ENCODE data around the gene HGD. TPM values are rescaled to one million over a fixed set of nuclear protein-coding genes. Genes with fewer than 3 reads are reported as not detected.

Gene HGD
- polyA plus RNA-seq, 1 donor, result 28.7 TPM

DNA sequence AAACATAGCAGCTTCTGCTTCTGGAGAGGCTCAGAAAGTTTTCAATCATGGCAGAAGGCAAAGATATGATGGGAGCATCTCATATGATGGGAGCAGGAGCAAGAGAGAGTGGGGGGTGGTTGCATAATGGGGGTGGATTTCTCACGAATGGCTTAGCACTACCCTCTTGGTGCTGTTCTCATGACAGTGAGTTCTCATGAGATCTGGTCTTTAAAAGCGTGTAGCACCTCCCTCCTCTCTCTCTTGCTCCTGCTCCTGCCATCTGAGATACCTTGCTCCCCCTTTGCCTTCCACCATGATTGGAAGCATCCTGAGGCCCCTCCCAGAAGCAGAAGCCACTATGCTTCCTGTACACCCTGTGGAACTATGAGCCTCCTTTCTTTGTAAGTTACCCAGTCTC, 22.2 kb downstream of the HGD start:
- peaks cover 5% of the 10 kb centered on the region for H3K9me3 ChIP-seq (ENCODE audit: control insufficient read depth, low read depth, low read length)
- H3K27ac ChIP-seq (ENCODE audit: low read length), result no peak overlapping the region
- H3K27me3 ChIP-seq (ENCODE audit: control insufficient read depth, insufficient read depth, low read length), result no peaks in the 10 kb centered on the region
- no peaks in the 10 kb centered on the region for H3K36me3 ChIP-seq (ENCODE audit: control insufficient read depth, insufficient read depth, low read length)
- no peak for DNase-seq
- no CpG with 5 or more reads among the region's 2 CpGs for WGBS (ENCODE audit: insufficient coverage, low lambda C conversion rate)
- H3K4me3 ChIP-seq (ENCODE audit: low read length), result no peak overlapping the region
- H3K4me1 ChIP-seq (ENCODE audit: control insufficient read depth, insufficient read depth, low read length), result no peaks in the 10 kb centered on the region

- WGBS (ENCODE audit: insufficient coverage, low lambda C conversion rate), result no CpG with 5 or more reads among the region's 1 CpG
- DNase-seq, result no peak
- Histone ChIP-seq H3K36me3 (ENCODE audit: control insufficient read depth, insufficient read depth, low read length) (no peaks in the 10 kb centered on the region), H3K27ac (ENCODE audit: low read length) (no peak overlapping the region), H3K27me3 (ENCODE audit: control insufficient read depth, insufficient read depth, low read length) (no peaks in the 10 kb centered on the region), H3K4me3 (ENCODE audit: low read length) (no peak overlapping the region), H3K9me3 (ENCODE audit: control insufficient read depth, low read depth, low read length) (peaks cover 5% of the 10 kb centered on the region), H3K4me1 (ENCODE audit: control insufficient read depth, insufficient read depth, low read length) (no peaks in the 10 kb centered on the region)
These were observed 22.8 kb downstream of the HGD start for GRCh38 chr3:120659285-120659684.

GRCh38 chr3:120652896-120653545, 29.0 kb downstream of the HGD start:
- WGBS (ENCODE audit: insufficient coverage, low lambda C conversion rate), result no CpG with 5 or more reads among the region's 5 CpGs

GRCh38 chr3:120652281-120652680, 29.8 kb downstream of the HGD start:
- Histone ChIP-seq H3K27ac (ENCODE audit: low read length) (no peak overlapping the region), H3K4me3 (ENCODE audit: low read length) (no peak overlapping the region), H3K4me1 (ENCODE audit: control insufficient read depth, insufficient read depth, low read length) (peaks cover 8% of the 10 kb centered on the region), H3K9me3 (ENCODE audit: control insufficient read depth, low read depth, low read length) (no peaks in the 10 kb centered on the region), H3K36me3 (ENCODE audit: control insufficient read depth, insufficient read depth, low read length) (peaks cover 2% of the 10 kb centered on the region), H3K27me3 (ENCODE audit: control insufficient read depth, insufficient read depth, low read length) (no peaks in the 10 kb centered on the region)
- WGBS (ENCODE audit: insufficient coverage, low lambda C conversion rate), result no CpG with 5 or more reads among the region's 3 CpGs
- no peak for DNase-seq

More at GRCh38 chr3:120652896-120653545, 29.0 kb downstream of the HGD start:
- Histone ChIP-seq H3K27ac (ENCODE audit: low read length) (no peak overlapping the region), H3K36me3 (ENCODE audit: control insufficient read depth, insufficient read depth, low read length) (peaks cover 2% of the 10 kb centered on the region), H3K9me3 (ENCODE audit: control insufficient read depth, low read depth, low read length) (no peaks in the 10 kb centered on the region), H3K27me3 (ENCODE audit: control insufficient read depth, insufficient read depth, low read length) (no peaks in the 10 kb centered on the region), H3K4me3 (ENCODE audit: low read length) (no peak overlapping the region), H3K4me1 (ENCODE audit: control insufficient read depth, insufficient read depth, low read length) (peaks cover 8% of the 10 kb centered on the region)
- DNase-seq, result no peak

DNA sequence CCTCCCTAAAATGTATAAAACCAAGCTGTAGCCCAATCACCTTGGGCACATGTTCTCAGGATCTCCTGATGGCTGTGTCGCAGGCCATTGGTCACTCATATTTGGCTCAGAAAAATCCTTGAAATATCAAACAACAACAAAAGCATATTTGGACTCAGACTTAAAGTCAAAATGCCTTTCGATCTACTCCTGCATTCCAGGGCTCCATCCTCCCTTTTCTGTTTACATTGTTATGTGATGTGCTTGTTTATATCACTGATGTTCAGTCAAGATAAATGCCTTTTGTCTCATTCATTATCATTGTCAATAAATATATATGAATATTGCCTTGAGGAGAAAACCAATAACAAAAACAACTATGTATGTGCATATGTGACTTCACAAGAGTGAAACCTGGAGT, 31.7 kb downstream of the HGD start:
- Histone ChIP-seq H3K4me1 (ENCODE audit: control insufficient read depth, insufficient read depth, low read length) (peaks cover 8% of the 10 kb centered on the region), H3K4me3 (ENCODE audit: low read length) (no peak overlapping the region), H3K36me3 (ENCODE audit: control insufficient read depth, insufficient read depth, low read length) (peaks cover 2% of the 10 kb centered on the region), H3K27ac (ENCODE audit: low read length) (peak overlapping the region; percentile 74), H3K9me3 (ENCODE audit: control insufficient read depth, low read depth, low read length) (no peaks in the 10 kb centered on the region), H3K27me3 (ENCODE audit: control insufficient read depth, insufficient read depth, low read length) (no peaks in the 10 kb centered on the region)
- DNase-seq, result no peak
- WGBS (ENCODE audit: insufficient coverage, low lambda C conversion rate), result no CpG with 5 or more reads among the region's 2 CpGs

GRCh38 chr3:120649830-120650233, 32.2 kb downstream of the HGD start:
- peak; percentile 52 to 79 for DNase-seq
- WGBS (ENCODE audit: insufficient coverage, low lambda C conversion rate), result 0% methylated on average over 1 of the region's 3 CpGs

GRCh38 chr3:120648290-120648689, 33.7 kb downstream of the HGD start:
- H3K4me1 ChIP-seq (ENCODE audit: control insufficient read depth, insufficient read depth, low read length), result peaks cover 8% of the 10 kb centered on the region
- H3K27ac ChIP-seq (ENCODE audit: low read length), result no peak overlapping the region
- no peaks in the 10 kb centered on the region for H3K27me3 ChIP-seq (ENCODE audit: control insufficient read depth, insufficient read depth, low read length)
- peaks cover 2% of the 10 kb centered on the region for H3K36me3 ChIP-seq (ENCODE audit: control insufficient read depth, insufficient read depth, low read length)
- H3K9me3 ChIP-seq (ENCODE audit: control insufficient read depth, low read depth, low read length), result no peaks in the 10 kb centered on the region
- no peak overlapping the region for H3K4me3 ChIP-seq (ENCODE audit: low read length)
- no peak for DNase-seq
- no CpG with 5 or more reads among the region's 5 CpGs for WGBS (ENCODE audit: insufficient coverage, low lambda C conversion rate)

More at GRCh38 chr3:120649830-120650233, 32.2 kb downstream of the HGD start:
- H3K9me3 ChIP-seq (ENCODE audit: control insufficient read depth, low read depth, low read length), result no peaks in the 10 kb centered on the region
- peaks cover 2% of the 10 kb centered on the region for H3K36me3 ChIP-seq (ENCODE audit: control insufficient read depth, insufficient read depth, low read length)
- H3K27ac ChIP-seq (ENCODE audit: low read length), result peak overlapping the region; percentile 74
- peaks cover 8% of the 10 kb centered on the region for H3K4me1 ChIP-seq (ENCODE audit: control insufficient read depth, insufficient read depth, low read length)
- no peaks in the 10 kb centered on the region for H3K27me3 ChIP-seq (ENCODE audit: control insufficient read depth, insufficient read depth, low read length)
- no peak overlapping the region for H3K4me3 ChIP-seq (ENCODE audit: low read length)

- Histone ChIP-seq H3K36me3 (ENCODE audit: control insufficient read depth, insufficient read depth, low read length) (peaks cover 2% of the 10 kb centered on the region), H3K4me1 (ENCODE audit: control insufficient read depth, insufficient read depth, low read length) (peaks cover 8% of the 10 kb centered on the region), H3K4me3 (ENCODE audit: low read length) (no peak overlapping the region), H3K27me3 (ENCODE audit: control insufficient read depth, insufficient read depth, low read length) (no peaks in the 10 kb centered on the region), H3K9me3 (ENCODE audit: control insufficient read depth, low read depth, low read length) (no peaks in the 10 kb centered on the region), H3K27ac (ENCODE audit: low read length) (no peak overlapping the region)
- 83% methylated on average over 1 of the region's 5 CpGs for WGBS (ENCODE audit: insufficient coverage, low lambda C conversion rate)
- no peak for DNase-seq
These were observed 35.1 kb downstream of the HGD start for GRCh38 chr3:120646771-120647432.

DNA sequence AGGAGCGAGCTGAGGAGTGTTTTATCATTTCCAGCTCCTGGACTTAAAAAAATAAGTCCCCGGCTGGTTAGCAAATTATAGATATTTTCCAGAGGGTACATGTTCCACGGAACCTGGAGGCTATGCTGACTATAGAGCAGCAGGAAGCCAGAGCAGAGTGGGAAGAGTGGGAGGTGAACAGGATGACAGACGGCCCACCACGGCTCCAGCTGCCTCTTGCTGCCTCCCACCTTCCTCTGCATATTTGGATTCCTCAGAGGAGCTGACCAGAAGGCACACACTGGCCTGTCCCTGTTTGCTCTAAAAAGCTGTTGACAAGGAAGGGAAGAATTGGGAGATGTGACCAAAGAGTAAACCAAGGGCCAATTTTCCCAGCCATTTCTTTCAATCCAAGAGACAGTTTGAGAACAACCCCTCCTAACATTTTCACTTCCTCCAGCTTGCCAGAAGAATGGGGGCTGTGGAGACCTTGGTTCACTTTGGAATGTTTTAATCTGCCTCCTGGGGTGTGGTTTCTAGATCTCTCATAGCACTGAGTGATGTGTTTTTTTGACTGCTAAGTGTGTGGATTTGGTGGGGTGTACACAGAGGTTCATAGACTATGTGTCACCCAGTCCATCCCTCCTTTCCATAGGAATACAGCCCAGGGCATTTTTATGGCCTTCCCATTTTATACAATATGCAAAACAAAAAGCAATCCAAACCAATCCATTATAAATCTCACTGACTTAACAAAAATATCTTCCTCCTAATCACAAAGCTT, 36.8 kb downstream of the HGD start:
- DNase-seq, result no peak
- peaks cover 6% of the 10 kb centered on the region for H3K4me1 ChIP-seq (ENCODE audit: control insufficient read depth, insufficient read depth, low read length)
- no peak overlapping the region for H3K4me3 ChIP-seq (ENCODE audit: low read length)
- H3K9me3 ChIP-seq (ENCODE audit: control insufficient read depth, low read depth, low read length), result no peaks in the 10 kb centered on the region
- WGBS (ENCODE audit: insufficient coverage, low lambda C conversion rate), result no CpG with 5 or more reads among the region's 5 CpGs
- no peaks in the 10 kb centered on the region for H3K36me3 ChIP-seq (ENCODE audit: control insufficient read depth, insufficient read depth, low read length)
- no peak overlapping the region for H3K27ac ChIP-seq (ENCODE audit: low read length)
- H3K27me3 ChIP-seq (ENCODE audit: control insufficient read depth, insufficient read depth, low read length), result no peaks in the 10 kb centered on the region

DNA sequence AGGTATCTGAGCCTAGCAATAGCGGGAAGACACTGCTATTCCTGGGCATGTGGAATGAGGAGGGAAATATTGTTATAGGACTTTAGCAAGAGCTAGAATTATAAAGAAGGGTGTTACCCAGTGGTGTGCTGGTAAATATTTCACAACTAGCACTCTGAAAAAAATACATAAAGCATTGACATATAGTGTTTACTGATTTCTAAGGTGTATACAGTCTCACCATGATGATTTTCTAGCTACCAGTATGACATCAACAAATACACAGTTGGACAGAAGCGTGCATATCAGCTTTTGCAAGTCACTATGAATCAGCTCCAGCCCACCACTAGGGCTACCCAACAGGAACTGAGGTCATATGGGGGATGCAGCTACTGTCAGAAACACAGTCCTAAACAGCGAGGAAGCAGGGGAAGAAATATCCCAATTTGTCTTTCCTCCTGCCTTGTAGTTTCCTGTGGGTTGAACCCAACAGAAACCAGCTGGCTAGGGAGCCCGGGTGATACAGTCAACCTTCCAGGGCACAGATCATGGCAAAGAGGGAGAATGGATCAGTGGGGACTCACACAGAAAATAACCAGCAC, 39.6 kb downstream of the HGD start:
- no peak for DNase-seq
- no peak overlapping the region for H3K27ac ChIP-seq (ENCODE audit: low read length)
- 100% methylated on average over 1 of the region's 4 CpGs for WGBS (ENCODE audit: insufficient coverage, low lambda C conversion rate)
- no peaks in the 10 kb centered on the region for H3K9me3 ChIP-seq (ENCODE audit: control insufficient read depth, low read depth, low read length)
- H3K27me3 ChIP-seq (ENCODE audit: control insufficient read depth, insufficient read depth, low read length), result no peaks in the 10 kb centered on the region
- no peaks in the 10 kb centered on the region for H3K36me3 ChIP-seq (ENCODE audit: control insufficient read depth, insufficient read depth, low read length)
- no peaks in the 10 kb centered on the region for H3K4me1 ChIP-seq (ENCODE audit: control insufficient read depth, insufficient read depth, low read length)
- no peak overlapping the region for H3K4me3 ChIP-seq (ENCODE audit: low read length)

Data from large intestine (tissue), 3 donors.